Epithelial cell of proximal tubule (primary cell): Measurements from ENCODE around the gene PHEX. TPM values are rescaled to one million over a fixed set of nuclear protein-coding genes. Genes with fewer than 3 reads are reported as not detected.

Experiments
- DNase-seq: peaks from one replicate; pipeline ENCODE4 v3.0.0-alpha.2; 2011; ENCODE audit warnings: low read depth
- H3K4me3 ChIP-seq: 2 replicates; pipeline ENCODE4 v1.5.1; 2011; ENCODE audit warnings: low read depth, mild to moderate bottlenecking, low read length
- total RNA-seq: library from RNA; depleted of rRNA; stranded (reverse); fragments of >200 nt; gene quantifications from 2 replicates; pipeline ENCODE4 v1.2.3, GENCODE V29; 2015
- TF ChIP-seq, protein P1 (sequence below): conservative IDR thresholded peaks from 2 replicates; pipeline ENCODE4 v1.5.1; 2012; ENCODE audit warnings: low read depth, mild to moderate bottlenecking, low read length

PHEX gene
- total RNA-seq, 1 donor from 2014 or later: 0.29 TPM

DNA sequence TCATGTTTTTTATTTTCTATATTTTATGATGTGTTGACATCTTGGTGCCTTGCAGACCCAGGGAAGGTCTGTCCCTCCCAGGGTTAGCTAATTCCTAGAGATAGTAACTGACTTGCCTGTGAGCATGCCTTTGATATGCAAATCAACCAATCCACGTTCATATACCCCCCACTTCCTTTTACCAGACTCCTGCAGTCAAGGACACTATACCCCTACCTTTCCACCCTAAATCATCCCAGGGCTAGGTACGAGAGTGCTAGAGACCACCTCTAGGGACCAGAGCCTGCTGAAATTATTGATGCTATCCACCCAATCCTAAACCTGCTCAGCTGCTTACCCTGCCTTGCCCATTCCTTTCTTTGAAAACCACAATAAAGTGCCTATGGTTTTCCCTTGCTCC is 7.5 kb upstream of the PHEX start:
- no peak overlapping the region for H3K4me3 ChIP-seq
- TF ChIP-seq, protein P1, sequence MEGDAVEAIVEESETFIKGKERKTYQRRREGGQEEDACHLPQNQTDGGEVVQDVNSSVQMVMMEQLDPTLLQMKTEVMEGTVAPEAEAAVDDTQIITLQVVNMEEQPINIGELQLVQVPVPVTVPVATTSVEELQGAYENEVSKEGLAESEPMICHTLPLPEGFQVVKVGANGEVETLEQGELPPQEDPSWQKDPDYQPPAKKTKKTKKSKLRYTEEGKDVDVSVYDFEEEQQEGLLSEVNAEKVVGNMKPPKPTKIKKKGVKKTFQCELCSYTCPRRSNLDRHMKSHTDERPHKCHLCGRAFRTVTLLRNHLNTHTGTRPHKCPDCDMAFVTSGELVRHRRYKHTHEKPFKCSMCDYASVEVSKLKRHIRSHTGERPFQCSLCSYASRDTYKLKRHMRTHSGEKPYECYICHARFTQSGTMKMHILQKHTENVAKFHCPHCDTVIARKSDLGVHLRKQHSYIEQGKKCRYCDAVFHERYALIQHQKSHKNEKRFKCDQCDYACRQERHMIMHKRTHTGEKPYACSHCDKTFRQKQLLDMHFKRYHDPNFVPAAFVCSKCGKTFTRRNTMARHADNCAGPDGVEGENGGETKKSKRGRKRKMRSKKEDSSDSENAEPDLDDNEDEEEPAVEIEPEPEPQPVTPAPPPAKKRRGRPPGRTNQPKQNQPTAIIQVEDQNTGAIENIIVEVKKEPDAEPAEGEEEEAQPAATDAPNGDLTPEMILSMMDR: no peak
- DNase-seq: no peak

DNA sequence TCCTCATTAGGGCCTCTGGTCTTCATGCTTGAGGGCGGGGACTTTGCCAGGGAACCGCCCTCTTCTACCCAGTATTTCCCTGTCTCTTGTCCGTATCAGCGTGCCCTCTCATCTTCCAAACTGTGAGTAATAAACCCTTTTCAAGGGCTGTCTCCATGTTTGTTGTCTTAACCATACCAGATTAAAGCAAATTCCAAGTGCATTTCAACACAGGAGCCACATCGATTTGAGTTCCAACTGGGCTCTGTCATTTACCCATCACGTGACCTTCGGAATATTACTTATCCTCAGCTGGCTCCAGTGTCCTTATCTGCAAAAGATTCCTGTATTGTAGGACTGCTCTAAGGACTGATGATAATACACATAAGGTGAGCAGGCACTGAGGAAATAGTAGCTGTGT is 6.4 kb upstream of the PHEX start:
- H3K4me3 ChIP-seq: no peak overlapping the region
- no peak for DNase-seq
- TF ChIP-seq, protein P1: no peak

DNA sequence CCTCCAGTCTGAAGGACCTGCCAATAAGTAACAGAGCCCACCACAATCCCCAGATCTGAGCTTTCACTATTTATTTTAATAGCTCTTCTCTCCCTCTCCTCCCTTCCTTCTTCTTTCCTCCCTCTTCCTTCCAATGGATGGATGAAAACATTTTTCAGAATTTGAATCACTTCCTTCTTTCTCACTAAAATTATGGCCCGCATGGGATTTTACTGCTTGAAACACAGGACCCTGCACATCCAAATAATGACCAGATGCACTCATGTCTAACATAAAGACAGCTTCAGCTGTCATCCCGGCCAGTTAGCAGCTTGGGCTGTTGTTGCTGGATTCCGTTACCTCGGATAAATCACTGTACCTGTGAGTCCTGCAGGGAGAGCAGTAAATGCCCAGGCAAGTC is 5.4 kb upstream of the PHEX start:
- no peak overlapping the region for H3K4me3 ChIP-seq
- DNase-seq: no peak
- TF ChIP-seq, protein P1: no peak

DNA sequence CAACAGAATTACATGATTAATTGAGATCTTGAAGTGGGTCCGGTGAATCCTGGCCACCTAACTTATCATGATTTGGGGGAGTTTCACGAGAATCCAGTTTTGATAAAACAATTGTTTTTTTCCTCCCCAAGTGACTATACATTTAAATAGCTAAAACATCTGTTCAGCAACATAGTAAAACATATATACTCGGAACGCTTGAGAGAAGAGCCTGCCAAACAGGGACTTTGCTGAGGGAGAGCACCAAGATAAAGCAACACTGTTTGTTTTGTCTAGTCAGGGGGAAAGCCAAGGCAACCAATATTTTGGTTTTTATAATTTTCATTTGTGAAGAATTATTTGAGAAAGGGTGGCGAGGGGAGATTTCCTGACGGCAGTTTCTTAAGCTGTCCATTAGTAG is 381 bp downstream of the PHEX start:
- TF ChIP-seq, protein P1: no peak
- no peak overlapping the region for H3K4me3 ChIP-seq
- no peak for DNase-seq

DNA sequence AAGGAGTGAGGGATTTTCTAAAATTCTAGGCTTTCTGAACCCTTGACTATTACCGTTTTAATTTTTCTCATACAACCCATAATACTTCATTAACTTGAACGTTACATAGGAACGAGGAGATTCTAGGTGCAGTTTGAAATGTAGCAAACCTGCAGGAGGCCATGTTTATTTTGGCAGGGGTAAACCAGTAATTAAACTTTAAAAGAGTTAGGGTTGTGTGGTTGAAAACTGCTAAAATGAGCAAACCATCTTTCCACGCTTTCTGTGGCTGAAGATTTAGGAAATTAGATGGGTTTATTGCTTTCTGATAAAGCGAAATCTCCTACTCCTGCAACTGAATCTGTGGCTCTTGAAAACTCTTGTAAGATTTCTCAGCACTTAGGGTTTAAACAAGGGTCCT is 1.7 kb downstream of the PHEX start:
- no peak for DNase-seq
- TF ChIP-seq, protein P1: no peak
- H3K4me3 ChIP-seq: no peak overlapping the region

DNA sequence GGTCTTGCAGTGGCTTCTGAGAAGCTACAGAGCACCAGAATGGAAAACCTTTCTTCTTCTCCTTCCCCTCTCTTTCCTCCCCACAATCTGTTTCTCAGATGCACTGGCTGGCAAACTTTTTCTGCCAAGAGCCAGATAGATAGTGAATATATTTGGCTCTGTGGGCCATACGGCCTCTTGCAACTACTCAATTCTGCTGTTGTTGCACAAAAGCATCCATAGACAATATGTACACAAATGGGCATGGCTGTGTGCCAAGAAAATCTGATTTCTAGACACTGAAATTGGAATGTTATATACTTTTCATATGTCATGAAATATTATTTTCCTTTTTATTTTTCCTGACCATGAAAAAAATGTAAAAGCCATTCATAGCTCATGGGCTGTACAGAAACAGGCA is 3.1 kb downstream of the PHEX start:
- no peak overlapping the region for H3K4me3 ChIP-seq
- DNase-seq: no peak
- TF ChIP-seq, protein P1: no peak

DNA sequence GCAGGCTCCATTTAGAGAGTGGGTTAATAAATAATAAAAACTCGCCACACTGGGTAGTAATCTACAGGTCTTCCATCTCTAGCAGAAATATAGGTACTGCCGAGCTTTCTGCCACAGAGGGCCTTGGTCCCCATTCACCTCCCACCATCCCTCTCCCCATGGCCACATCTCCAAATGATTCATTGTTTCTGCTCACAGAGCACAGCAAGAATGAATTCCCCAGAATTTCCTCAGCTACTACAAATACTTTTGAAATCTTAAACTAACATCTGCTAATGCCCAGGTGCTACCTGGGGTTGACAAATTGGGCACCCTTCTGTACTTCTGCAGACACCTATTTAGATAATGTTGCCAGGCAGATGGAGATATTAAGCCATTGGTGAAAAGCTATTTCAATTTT is 5.1 kb downstream of the PHEX start:
- H3K4me3 ChIP-seq: no peak overlapping the region
- no peak for DNase-seq
- TF ChIP-seq, protein P1: no peak
